ENCODE results near the gene LRCH1. TPM values are rescaled to one million over a fixed set of nuclear protein-coding genes. Genes with fewer than 3 reads are reported as not detected.

LRCH1 gene
- total RNA-seq, 1 donor from 2014 or later: 2.9 TPM

DNA sequence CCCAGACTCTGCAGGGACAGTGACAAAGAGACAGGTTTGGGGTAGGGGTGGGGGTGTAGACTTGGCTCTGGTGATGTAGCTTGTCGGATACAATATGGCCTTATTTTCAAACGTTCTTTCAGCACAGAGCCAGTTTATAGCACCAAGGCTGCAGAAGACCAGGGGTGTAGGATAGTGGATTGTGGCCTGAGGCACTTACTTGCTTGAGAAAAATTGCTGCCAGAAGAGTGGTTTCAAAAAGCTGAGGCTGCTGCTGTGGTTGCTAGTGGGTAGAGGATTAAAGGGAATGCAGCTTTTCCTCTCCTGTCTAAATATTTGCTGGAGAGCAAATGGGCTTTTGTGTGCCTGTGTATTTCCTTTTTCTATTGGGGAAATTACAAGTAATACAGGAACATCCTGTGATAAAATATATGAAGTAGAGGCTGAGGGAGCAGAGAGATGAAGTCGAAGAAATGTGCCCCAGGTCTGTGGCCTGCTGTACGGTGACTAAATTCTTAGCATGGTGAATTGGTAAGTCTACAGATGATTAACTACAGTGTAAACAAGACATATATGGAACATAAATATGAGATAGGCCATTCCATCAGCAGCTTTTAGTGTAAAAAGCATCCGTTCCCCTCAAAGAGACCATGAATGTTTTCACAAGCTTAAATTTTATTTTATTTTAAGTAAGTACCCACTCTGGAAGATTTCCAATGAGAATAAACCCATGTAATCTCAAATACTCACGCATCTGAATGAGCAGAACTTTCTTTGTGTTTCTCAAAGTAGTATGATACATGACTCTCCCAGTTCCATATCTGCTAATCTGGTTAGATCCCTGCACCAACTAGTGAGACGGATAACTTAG is 112.9 kb downstream of the LRCH1 start:
- Histone ChIP-seq H3K4me1 (peaks cover 37% of the 10 kb centered on the region), H3K27me3 (no peaks in the 10 kb centered on the region), H3K27ac (no peak overlapping the region), H3K4me2 (peak overlapping the region; percentile 65), H4K20me1 (ENCODE audit: low read depth) (no peaks in the 10 kb centered on the region), H3F3A (ENCODE audit: low read depth) (peaks cover 4% of the 10 kb centered on the region), H3K79me2 (ENCODE audit: low read depth) (no peaks in the 10 kb centered on the region), H3K9ac (no peak overlapping the region), H3K9me3 (ENCODE audit: low read depth) (no peaks in the 10 kb centered on the region), H3K4me3 (no peak overlapping the region), H3K36me3 (no peaks in the 10 kb centered on the region), H2AFZ (replicated peaks) (no peak overlapping the region)
- H3K36me3 Mint-ChIP-seq: peaks cover 2% of the 10 kb centered on the region
- DNase-seq (ENCODE audit: low spot score): no peak
- H3K4me3 Mint-ChIP-seq: peak overlapping the region; percentile 10
- no peaks in the 10 kb centered on the region for H3K27me3 Mint-ChIP-seq (ENCODE audit: insufficient read depth, low read depth)
- H3K27ac Mint-ChIP-seq: peak overlapping the region; percentile 61
- TF ChIP-seq, protein P1, sequence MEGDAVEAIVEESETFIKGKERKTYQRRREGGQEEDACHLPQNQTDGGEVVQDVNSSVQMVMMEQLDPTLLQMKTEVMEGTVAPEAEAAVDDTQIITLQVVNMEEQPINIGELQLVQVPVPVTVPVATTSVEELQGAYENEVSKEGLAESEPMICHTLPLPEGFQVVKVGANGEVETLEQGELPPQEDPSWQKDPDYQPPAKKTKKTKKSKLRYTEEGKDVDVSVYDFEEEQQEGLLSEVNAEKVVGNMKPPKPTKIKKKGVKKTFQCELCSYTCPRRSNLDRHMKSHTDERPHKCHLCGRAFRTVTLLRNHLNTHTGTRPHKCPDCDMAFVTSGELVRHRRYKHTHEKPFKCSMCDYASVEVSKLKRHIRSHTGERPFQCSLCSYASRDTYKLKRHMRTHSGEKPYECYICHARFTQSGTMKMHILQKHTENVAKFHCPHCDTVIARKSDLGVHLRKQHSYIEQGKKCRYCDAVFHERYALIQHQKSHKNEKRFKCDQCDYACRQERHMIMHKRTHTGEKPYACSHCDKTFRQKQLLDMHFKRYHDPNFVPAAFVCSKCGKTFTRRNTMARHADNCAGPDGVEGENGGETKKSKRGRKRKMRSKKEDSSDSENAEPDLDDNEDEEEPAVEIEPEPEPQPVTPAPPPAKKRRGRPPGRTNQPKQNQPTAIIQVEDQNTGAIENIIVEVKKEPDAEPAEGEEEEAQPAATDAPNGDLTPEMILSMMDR (IDR thresholded peaks at IDR 0.05): no peak
- TF ChIP-seq EZH2phosphoT487 (IDR thresholded peaks at IDR 0.05) (no peak), EZH2 (IDR thresholded peaks at IDR 0.05) (no peak)
- H3K4me1 Mint-ChIP-seq: peaks cover 34% of the 10 kb centered on the region
- no peaks in the 10 kb centered on the region for H3K9me3 Mint-ChIP-seq

DNA sequence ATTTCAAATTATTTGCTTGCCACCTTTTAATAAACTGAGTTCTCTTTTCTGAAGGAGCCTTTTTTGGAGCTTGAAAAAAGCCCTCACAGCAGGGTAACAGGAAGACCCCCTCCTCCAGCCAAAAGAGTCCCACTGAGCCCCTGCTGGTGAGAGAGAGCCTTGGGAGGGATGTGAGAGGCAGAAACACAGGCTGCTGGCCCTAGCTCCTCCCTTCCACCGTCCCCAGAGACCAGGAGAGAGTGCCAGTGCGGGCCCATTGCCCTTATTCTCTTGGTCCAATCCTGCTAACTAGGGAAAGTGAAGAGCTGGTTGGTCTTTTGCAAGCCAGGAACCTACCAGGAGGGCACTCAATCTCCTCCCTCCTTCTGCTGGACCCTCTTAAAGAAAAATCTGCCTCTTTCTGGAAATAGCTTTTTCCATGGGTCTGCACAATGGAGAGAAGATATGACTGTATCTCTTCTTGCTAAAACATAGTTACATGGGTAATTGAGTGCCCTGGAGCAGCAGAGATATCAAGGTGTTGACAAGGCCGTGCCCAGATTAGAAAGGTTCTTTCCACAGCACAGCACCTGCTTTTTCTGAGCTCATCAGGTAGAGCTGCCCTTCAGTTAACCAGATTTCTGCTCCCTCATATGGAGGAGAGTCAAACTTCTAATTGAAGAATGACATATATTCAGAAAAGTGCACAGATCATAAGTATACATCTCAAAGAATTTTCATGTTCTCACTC is 113.9 kb downstream of the LRCH1 start:
- H3K4me1 Mint-ChIP-seq: peaks cover 34% of the 10 kb centered on the region
- peak; percentile 63 for DNase-seq (ENCODE audit: low spot score)
- peaks cover 8% of the 10 kb centered on the region for H3K36me3 Mint-ChIP-seq
- H3K27me3 Mint-ChIP-seq (ENCODE audit: insufficient read depth, low read depth): no peaks in the 10 kb centered on the region
- peaks cover 4% of the 10 kb centered on the region for H3F3A ChIP-seq (ENCODE audit: low read depth)
- H3K4me2 ChIP-seq: peak overlapping the region; percentile 65
- no peaks in the 10 kb centered on the region for H3K36me3 ChIP-seq
- H3K4me1 ChIP-seq: peaks cover 37% of the 10 kb centered on the region
- H3K9me3 ChIP-seq (ENCODE audit: low read depth): no peaks in the 10 kb centered on the region
- H3K9ac ChIP-seq: no peak overlapping the region
- H4K20me1 ChIP-seq (ENCODE audit: low read depth): no peaks in the 10 kb centered on the region
- H3K27me3 ChIP-seq: no peaks in the 10 kb centered on the region
- H3K4me3 ChIP-seq: peak overlapping the region; percentile 23
- TF ChIP-seq, protein P1 (IDR thresholded peaks at IDR 0.05): peak; percentile 39
- TF ChIP-seq EZH2phosphoT487 (IDR thresholded peaks at IDR 0.05) (no peak), EZH2 (IDR thresholded peaks at IDR 0.05) (no peak)
- H3K27ac Mint-ChIP-seq: no peak overlapping the region
- no peak overlapping the region for H3K4me3 Mint-ChIP-seq
- peak overlapping the region; percentile 65 for H2AFZ ChIP-seq (replicated peaks)
- no peak overlapping the region for H3K27ac ChIP-seq
- no peaks in the 10 kb centered on the region for H3K79me2 ChIP-seq (ENCODE audit: low read depth)
- no peaks in the 10 kb centered on the region for H3K9me3 Mint-ChIP-seq

DNA sequence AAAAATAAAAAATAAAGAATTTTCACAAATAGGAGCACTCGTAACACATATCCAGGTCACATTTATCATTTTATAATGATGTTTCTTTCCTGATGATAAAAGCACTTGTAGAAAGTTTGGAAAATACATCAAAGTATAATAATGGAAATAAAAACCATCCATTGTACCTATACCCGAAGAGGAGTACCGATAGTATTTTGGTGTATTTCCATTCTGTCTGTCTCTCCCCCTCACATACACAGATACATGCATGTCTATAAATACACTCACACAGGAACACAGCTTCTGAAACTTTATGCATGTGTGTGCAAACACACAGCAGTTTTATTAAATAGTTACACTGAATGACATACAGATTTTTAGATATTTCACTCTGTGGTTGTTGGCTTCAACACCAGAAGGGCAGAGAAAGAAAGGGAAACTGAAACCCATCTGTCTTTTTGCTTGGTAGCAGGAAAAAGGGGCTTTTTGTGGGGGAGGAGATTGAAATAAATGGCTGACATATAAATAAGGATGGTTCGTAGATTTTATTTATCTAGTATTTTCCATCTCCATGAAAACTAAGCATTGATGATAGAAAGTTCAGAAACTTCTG is 114.8 kb downstream of the LRCH1 start:
- Mint-ChIP-seq H3K9me3 (no peaks in the 10 kb centered on the region), H3K27ac (no peak overlapping the region), H3K36me3 (peaks cover 10% of the 10 kb centered on the region), H3K27me3 (ENCODE audit: insufficient read depth, low read depth) (no peaks in the 10 kb centered on the region), H3K4me3 (no peak overlapping the region), H3K4me1 (peaks cover 30% of the 10 kb centered on the region)
- Histone ChIP-seq H3K79me2 (ENCODE audit: low read depth) (no peaks in the 10 kb centered on the region), H3K4me3 (no peak overlapping the region), H3K4me1 (peaks cover 33% of the 10 kb centered on the region), H3K27me3 (no peaks in the 10 kb centered on the region), H3F3A (ENCODE audit: low read depth) (peaks cover 4% of the 10 kb centered on the region), H4K20me1 (ENCODE audit: low read depth) (no peaks in the 10 kb centered on the region), H3K4me2 (no peak overlapping the region), H3K27ac (no peak overlapping the region), H3K9me3 (ENCODE audit: low read depth) (no peaks in the 10 kb centered on the region), H3K9ac (no peak overlapping the region), H3K36me3 (no peaks in the 10 kb centered on the region), H2AFZ (replicated peaks) (no peak overlapping the region)
- TF ChIP-seq, protein P1 (IDR thresholded peaks at IDR 0.05): no peak
- no peak for TF ChIP-seq EZH2phosphoT487 (IDR thresholded peaks at IDR 0.05)
- no peak for TF ChIP-seq EZH2 (IDR thresholded peaks at IDR 0.05)
- no peak for DNase-seq (ENCODE audit: low spot score)
